HCEC 1CT (cell line): ENCODE results near the gene RPL31.

Experiments used
- DNase-seq: peaks from one replicate; pipeline ENCODE4 v3.0.0-alpha.2; 2017

RPL31 gene

DNA sequence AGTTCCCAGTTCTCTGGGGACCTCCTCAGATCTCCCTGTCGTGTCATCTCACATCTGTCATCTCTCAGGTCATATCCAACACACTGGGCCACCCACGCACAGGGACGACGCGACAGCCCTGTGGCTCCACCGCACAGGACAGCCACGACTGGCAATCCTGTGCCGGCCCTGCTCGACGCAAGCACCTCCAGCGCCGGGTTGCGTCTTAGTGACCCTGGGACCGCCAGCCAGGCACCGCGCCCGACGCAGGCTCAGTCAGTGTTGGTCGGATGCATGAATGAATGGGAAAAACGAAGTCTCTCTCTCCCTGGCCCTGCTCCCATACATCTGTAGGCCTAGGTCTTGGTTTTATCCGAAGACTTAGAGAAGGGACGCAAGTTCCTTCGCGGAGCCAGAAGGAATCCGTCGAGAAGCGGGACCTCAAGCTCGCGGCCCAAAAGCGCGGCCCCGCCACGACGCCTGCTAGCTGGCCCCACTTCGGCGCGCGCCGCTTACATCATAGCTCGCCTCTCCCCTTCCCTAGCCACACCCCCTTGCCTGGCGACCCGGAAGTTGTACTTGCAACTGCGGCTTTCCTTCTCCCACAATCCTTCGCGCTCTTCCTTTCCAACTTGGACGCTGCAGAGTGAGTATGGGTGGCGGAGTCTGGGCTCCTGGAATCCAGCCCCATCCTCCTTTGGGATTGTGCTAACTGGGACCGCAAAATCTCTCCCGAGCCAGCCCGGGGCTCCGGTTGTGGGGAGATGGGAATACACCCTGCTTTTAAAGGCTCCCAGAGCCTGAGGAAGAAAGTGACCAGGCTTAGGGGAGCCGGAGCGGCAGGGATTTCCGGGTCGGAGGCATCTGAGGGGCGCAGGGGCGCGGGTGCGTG lies at the start of gene RPL31:
Gene RPL31 (plus strand): TSS at position 599 of the 871 bp plus-strand sequence. CDS start 413 bp downstream, outside the sequence.
- DNase-seq, result peak; percentile 99

DNA sequence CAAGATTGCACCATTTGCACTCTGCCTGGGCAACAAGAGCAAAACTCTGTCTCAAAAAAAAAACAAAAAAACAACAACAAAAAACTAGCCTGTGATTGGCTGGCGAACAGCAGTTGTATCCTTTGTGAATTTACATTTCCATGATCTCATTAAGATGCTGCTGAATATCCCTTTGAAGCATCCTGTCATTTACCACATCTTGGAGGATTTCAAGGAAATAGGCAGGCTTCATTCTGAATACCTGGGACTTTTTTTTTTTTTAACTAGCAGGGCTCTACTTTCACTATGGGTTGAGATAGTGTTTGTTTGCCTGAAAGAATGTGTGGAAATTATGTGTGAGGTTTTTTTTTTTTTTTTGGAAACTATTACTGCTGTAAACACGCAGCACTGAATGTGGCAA lies 49.6 kb upstream of the RPL31 start:
- DNase-seq, result no peak

DNA sequence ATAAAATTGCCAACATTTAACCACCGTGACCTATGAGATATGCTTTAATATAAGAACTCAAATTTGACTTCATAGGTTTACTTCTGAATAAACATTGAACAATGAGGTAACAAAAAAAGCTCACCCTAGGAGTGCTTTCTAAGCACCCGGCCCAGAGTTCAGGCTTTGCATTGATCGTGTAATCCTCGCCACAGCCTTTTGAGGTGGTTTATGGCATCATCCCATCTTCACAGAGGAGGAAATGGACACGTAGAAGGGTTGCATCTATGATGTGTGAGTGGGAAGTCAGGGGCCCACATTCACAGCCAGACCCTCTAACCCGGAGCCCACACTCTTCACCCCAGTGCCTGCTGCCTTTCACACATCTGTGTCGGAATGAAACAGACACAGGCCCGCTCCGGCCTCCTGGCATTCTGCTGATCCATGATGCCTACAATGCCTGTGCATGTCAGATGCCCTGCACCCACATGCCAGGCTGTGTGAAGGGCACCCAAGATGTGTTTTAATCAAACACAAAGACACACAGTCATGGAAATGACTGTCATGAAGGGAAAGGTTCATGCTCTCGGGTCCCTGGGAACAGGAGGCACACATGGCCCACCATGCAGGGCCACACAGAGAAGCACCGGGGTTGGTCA lies 48.6 kb upstream of the RPL31 start:
- no peak for DNase-seq

DNA sequence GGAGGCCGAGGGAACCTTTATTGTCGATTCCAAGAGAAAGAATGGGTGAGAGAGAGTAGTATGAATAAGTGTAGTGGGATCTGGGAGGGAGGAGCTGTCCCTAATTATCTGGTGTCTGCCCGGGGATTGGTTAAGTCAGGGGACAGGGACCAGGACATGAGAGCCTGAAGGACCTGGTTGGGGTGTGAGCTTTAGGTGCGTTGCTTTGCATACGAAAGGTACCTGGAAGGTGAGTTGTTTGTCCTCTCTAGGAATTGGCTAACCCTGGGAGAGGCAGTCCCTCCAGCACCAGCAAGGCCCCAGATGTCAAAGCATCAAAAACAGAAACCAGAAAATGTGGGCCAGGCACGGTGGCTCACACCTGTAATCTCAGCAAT lies 48.1 kb upstream of the RPL31 start:
- no peak for DNase-seq

DNA sequence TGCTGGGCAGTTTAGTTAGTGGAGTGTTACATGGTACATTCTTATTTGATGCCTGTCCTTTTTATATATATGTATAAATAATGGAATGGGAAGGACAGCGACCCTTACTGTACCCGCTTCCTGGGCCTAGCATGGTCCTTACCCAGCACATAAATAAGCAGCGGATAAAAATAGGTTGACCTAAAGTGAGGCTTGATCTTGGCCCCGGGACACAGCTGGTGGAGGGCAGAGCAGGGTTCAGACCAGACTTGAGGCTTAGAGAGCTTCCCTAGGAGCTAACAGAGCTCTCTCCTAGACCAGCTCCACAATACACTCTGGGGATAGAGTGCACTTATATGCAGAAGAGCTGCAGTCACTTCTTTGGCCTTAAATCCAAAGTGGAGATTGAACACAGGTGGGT lies 46.9 kb upstream of the RPL31 start:
- DNase-seq, result no peak

DNA sequence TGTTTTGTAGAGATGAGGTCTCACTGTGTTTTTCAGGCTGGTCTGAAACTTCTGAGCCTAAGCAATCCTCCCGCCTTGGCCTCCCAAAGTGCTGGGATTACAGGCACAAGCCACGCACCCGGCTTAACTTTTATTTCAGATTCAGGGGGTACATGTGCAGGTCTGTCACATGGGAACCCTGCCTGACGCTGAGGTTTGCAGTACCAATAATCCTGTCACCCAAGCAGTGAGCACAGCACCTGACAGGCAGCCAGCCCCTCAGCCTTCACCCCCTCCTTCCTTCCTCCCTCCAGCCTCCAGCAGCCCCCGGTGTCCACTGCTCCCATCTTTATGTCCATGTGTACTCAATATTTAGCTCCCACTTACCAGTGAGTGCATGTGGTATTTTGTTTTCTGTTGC lies 46.0 kb upstream of the RPL31 start:
- DNase-seq, result no peak

DNA sequence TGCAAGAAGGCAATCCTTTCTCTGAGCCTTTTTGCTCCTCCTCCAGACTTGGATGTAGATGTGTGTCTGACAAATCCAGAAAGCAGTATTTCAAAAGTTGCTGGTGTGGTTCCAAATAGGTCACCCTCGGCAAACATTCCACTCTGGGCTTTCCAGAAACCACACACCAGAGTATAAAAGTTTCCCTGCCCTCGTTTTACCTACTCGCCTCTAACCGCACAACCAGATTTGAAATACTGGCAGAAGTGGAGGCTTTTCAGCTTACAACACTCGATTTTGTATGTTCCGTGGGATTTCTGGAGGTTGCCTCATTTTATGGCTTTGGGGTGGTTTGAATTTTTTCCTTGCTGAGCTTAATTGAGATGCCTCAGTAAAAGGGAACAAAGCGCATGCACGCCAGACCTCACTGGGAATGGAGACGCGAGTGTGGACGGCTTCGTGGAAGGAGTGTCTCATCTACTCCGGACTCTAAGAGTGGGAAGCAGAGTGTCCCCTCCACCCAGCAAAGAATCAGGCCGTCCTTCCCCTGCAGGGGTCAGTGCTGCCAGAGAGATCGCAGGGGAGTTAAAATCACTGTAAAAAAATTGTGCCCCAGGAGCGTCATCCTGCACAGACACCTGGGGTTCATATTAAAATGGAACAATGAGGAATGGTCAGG lies 44.0 kb upstream of the RPL31 start:
- DNase-seq, result peak; percentile 68

DNA sequence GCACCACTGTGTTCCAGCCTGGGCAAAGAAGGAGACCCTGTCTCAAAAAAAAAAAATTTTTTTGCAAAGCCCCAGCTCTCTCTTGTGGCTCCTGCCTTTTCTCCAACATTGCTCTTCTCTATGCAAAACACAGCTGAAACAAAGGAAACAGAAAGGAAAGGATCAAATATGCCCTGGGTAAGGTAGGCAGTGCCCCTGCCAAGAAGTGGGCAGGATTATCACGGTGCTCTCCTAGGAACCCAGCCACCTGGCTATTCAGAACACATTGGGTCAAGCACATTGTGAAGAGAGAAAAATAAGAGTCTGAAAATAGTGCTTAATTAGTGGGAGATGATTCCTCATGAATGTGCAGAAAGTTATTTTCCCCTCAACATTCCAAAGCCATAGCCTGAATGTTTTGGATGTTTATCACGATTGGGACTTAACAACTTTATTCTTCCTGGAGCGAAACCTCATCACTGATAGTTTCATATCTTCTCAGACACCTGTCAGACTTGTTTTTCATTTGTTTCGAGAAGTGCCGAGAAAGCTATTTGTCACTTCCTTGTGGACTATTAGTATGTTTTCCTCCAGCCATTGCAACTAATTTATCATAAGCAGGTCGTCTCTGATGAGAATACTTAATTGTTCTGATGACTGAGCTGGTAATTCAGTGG lies 42.7 kb upstream of the RPL31 start:
- peak; percentile 12 for DNase-seq

DNA sequence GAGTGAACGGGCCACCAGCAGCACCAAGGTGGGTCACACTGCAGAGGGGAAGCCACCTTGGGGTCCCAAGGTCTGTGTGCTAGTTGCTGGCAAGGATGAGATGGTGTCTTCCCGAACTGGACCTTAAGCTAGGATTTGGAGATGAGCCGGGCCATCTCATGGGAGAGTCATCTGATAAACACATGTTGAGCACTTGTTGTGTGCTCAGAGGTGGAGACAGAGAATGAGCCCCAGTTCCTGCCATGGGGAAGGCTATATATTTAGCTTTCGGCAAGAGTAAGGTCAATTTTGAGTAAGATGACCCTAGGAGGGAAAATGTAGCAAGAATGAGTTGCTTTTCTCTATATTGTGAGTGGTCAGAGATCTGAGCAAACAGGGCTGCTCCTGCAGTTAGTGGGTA lies 41.4 kb upstream of the RPL31 start:
- no peak for DNase-seq

DNA sequence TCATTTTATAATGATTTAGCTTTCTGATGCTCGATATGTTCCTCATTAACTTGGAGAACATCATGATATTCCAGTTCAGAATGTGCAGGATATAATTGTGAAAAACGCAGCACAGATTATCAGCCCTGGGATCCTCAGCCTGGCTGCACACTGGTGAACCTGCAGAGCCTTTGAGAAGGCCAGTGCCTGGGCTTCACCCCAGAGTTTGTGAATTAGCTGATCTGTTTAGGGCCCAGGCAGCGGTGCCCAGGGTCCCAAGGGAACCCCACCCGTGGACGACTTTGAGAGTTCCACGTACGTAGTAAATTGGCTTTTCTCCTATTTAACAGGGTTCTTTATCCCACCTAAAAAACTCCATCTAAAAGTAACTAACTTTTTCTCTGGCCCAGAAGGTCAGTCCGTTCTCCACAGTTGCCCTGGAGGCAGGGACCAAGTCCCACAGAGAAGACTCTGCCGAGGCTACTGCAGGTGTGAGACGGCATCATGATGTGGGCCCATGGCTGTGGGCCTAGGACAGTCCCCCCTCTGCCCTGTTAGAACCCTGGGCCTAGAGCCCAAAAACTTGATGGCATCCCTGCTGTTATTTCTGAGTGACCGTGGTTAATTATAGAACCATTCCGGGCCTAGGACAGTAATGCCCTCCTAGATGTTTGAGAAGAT lies 39.6 kb upstream of the RPL31 start:
- no peak for DNase-seq

DNA sequence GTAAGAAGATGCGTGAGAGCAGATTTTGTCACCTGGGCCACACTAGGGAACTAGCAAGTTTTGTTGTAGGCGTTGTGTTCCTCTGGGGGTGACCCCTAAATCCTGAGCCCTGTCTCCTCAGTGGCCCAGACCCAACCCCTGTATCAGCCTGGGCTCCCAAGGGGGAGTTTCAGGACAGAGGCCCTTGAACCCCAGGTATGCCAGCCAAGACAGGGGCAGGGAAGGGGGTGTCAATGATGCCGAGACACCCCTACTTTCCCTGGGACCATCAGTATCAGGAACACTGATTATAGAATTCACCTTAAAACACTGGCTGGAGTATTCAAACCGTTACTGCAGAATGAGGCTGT lies 39.1 kb upstream of the RPL31 start:
- no peak for DNase-seq

DNA sequence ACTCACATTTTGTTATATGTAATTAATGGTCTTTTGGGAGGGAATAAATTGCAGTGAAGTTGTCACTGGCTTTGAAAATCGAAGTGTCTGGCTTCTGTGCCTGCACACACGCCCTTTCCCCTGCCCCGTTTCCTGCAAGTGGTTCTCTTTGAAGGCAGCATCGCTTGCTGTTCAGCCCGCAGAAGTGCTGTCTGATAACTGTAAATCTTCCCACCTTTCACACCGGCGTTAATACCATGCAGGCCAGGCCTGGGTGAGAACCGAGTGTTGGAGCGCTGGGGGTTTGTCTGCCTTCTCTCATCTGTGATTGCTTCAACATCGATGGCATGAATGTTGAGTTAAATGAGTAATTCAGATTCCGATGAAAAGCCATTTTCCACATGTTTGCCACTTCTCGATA lies 37.9 kb upstream of the RPL31 start:
- DNase-seq, result no peak

DNA sequence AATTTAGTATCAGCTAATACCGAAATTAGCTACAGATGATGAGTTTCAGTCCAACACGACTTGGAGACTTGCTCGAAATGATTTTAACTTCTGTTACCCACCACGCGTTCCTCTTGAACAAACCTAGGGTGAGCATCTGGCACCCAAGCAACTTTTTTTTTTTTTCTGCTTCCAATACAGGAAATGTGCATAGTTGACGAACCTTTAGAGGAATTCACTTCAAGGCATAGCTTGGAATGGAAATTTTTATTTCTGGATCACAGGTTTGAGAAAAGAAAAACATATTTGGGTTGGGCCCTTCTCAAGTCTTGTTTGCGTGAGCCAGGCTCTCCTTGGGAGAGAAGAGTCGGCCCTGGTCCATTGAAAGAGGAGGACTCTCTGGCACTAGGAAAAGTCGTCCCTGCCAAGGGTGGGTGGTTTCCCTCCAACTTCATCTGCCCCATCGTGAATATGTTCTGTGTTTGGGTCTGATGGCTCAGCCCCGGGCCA lies 37.4 kb upstream of the RPL31 start:
- no peak for DNase-seq

DNA sequence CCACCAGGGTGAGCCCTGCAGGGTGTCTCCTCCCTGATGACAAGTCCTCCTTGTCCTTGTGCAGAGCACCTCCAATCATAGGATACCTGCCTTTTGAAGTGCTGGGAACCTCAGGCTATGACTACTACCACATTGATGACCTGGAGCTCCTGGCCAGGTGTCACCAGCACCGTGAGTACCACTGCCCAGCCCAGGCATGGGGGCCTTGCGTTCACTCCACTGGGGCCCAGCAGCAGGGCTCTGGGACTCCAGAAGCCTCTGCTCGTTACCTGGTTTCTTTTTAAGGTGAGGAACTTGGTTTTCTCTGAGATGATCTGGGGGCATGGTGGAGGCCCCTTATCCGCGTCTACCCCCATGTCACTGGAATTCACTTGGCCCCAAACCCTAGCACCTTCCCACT lies 36.5 kb upstream of the RPL31 start:
- no peak for DNase-seq

DNA sequence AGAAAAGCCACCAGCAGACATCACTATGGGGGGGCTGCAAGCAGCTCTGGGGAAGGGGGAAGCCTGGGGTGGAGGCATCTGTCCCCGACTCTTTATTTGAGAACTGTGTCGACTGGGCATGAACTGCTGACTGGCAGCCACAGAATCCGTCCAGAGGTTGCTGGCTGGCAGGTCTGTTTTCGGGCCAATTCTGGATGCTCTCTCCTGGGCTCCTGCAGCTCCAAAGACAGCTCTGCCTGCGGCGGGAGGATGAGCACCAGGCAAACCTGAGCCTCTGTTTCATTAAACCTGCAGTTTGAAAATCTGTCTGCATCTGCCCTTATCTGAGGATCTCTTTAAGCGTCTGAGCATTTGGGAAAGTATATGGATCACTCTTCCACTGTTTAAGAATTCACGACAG lies 34.4 kb upstream of the RPL31 start:
- no peak for DNase-seq

DNA sequence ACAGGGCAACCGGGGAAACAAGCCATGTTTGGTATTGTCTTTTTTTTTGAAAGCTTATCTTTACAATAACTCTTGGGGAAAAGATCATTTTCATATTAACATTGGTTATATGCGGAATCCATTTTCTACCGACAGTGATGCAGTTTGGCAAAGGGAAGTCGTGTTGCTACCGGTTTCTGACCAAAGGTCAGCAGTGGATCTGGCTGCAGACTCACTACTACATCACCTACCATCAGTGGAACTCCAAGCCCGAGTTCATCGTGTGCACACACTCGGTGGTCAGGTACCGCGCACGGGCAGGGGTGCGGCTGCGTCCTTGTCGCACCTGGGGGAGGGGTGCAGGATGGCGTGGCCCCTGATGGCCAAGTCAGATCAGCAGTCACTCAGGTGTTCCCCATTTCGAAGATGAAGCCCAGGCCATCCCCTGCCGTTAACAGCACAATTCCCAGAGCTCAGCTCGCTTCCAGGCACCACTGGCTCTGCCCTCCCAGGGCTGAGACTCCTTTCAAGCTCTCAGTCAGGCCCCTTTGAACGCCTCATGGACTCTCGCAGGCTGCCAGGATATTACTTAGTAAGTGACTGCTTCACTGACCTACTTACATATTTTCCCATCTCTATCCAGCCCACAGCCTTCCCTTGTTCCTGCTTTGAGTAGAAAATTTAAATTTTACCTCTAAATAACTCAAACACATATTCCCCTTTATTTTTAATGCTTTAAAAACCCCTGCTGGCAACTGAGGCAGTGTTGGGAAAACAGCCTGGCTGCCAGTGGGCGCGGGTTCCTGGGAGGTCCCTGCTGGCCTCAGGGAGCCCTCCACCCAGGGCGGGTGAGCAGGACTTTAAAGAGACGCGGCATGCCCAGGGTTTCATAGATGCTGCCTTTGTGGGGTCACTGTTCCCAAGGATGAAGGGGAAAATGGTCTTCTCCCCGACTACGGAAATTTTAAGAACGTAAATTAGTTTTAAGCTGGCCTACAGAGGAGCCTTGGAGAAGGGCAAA lies 33.6 kb upstream of the RPL31 start:
- DNase-seq, result no peak

DNA sequence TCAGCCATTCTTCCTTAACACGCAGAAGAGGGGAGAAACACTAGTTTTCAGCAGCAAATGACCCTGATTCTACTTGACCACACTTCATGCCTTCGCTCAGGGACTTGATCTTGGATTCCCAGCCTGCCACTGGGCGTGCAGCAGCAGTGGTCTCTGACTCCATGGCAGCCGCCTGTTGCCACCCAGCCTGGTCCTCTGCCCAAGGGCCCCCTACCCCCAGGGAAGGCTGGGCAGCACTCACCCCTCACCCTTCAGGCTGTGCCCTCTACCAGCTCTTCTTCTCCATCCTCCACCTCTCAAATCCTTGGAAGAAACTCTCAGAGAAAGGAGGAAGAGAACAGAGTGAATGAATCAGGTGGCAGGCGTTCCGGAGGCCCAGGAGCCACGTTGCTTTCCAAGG lies 32.1 kb upstream of the RPL31 start:
- no peak for DNase-seq

DNA sequence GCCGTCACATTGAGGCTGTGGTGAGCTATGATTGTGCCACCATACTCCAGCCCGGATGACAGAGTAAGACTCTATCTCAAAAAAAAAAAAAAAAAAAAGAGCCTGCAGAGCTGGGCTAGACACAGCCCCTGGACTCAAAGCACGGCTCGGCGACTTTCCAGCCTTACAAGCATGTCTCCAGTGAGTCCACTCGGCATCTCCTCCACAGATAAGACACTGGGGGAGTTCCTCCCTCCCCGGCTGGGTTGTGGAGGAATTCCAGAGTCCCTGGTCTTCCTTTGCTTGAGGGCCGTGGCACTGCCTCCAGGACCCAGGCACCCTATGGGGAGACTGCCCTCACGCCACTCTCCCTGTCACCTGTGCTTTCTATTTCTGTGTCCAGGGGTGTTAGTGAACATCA lies 30.9 kb upstream of the RPL31 start:
- DNase-seq, result no peak

DNA sequence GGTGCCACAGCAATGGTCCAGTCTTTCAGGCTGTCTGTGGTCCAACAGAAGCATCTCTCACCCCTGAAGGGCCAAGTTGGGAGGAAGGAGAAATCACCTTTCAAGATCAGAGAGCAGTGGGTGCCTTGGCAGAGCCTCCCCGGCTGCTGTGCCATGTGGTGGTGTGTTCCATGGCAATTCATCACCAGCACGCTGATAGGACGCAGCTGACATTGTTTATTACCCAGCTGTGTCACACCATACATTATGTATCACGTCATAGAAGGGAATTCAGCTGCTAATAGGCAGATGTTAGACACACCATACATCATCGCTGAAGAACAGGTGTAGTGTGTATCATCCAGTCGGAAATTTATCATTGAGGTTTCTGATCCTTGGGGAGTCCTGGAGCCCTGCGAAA lies 29.6 kb upstream of the RPL31 start:
- no peak for DNase-seq

DNA sequence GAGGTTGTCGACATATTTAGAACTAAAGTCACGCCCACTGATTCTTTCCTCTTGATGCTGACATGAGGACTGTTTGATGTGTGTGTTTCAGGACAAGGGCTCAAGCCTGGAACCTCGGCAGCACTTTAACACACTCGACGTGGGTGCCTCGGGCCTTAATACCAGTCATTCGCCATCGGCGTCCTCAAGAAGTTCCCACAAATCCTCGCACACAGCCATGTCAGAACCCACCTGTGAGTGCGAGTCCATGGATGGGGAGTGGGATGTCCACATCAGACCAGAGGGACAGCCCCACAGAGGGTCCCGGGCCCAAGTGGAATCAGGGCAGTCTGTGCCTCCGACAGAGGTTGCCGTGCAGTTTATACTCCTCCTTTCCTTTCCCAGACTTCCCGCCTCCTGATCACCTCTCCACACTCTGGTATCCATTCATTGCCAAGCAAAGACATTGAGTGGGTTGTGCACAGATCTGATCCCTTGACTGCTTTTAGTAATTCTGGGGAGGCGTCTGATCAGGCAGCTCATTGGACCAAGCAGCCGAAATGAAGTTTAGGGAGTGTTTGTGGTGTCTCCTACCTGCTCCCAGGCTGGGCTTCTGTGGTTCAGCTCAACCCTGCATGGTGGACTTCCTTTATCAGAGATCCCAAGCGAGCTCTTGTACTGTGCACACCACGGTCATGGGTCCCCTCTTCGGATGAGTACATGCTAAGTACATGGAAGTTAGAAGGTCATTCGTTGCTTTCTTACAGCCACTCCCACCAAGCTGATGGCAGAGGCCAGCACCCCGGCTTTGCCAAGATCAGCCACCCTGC lies 27.2 kb upstream of the RPL31 start:
- DNase-seq, result no peak

DNA sequence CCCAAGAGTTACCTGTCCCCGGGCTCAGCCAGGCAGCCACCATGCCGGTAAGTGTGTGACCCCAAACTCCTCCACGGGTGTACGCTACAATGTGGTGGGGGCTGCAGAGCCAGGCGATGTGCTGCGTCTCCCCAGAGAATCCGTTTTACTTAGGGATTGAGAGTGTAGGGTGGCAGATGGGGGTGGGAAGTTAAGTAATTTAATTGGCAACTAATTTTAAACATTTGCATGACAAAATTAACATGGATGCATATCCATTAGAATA lies 26.6 kb upstream of the RPL31 start:
- DNase-seq, result no peak
